Lung (tissue), 12 donors: Measurements from ENCODE around the gene MAN2B2. TPM values are rescaled to one million over a fixed set of nuclear protein-coding genes. Genes with fewer than 3 reads are reported as not detected.

ENCODE experiments used
- ATAC-seq: fragments of 200-7000 bp; cut with Tn5 transposase; one replicate; pipeline ENCODE4 v1.9.1; 2020; ENCODE audit warnings: moderate number of reproducible peaks; ENCODE audit not compliant: insufficient read depth, low FRiP score
- DNase-seq, 3 donors: peaks; one replicate each; pipeline ENCODE4 v3.0.0-alpha.2; 2013 to 2017
- H3K27ac ChIP-seq, 2 donors: one replicate each; pipeline ENCODE4 v1.5.1; 2013; ENCODE audit warnings: mild to moderate bottlenecking in 2 of 2, moderate library complexity in 2 of 2, control low read depth in 1 of 2, inconsistent platforms in 1 of 2, low read depth in 1 of 2, low read length in 1 of 2
- H3K27me3 ChIP-seq, 3 donors: one replicate each; pipeline ENCODE4 v1.5.1; 2013; ENCODE audit warnings: low read length in 2 of 3; ENCODE audit not compliant: control insufficient read depth in 3 of 3, insufficient read depth in 3 of 3
- H3K36me3 ChIP-seq, 4 donors: one replicate each; pipeline ENCODE4 v1.5.1; 2013; ENCODE audit warnings: low read length in 4 of 4, mild to moderate bottlenecking in 1 of 4, moderate library complexity in 1 of 4; ENCODE audit not compliant: control insufficient read depth in 4 of 4, insufficient read depth in 4 of 4
- H3K4me1 ChIP-seq, 5 donors: one replicate each; pipeline ENCODE4 v1.5.1; 2013; ENCODE audit warnings: low read length in 5 of 5, mild to moderate bottlenecking in 2 of 5, moderate library complexity in 1 of 5; ENCODE audit not compliant: control insufficient read depth in 5 of 5, insufficient read depth in 5 of 5
- H3K4me3 ChIP-seq: one replicate; pipeline ENCODE4 v1.5.1; 2013; ENCODE audit warnings: mild to moderate bottlenecking, control low read depth, moderate library complexity
- H3K9ac ChIP-seq, 2 donors: one replicate each; pipeline ENCODE4 v1.5.1; 2013; ENCODE audit warnings: low read length in 2 of 2, control low read depth in 1 of 2; ENCODE audit not compliant: insufficient read depth in 1 of 2
- H3K9me3 ChIP-seq, 4 donors: one replicate each; pipeline ENCODE4 v1.5.1; 2013; ENCODE audit warnings: low read length in 3 of 4, mild to moderate bottlenecking in 1 of 4, moderate library complexity in 1 of 4; ENCODE audit not compliant: control insufficient read depth in 4 of 4, insufficient read depth in 3 of 4
- WGBS, 2 donors: extraction: QIAGEN DNeasy Blood & Tissue Kit; methylation state at CpG; one replicate each; pipeline ENCODE4 v1.1.7; 2013; 5-methylcytosine and 5-hydroxymethylcytosine counted together
- polyA plus RNA-seq, 2 donors: library from polyadenylated mRNA; stranded (reverse); fragments of 200-250 nt; gene quantifications; one replicate each; pipeline ENCODE4 v1.2.1, GENCODE V29; 2013
- total RNA-seq, 2 donors: library from RNA; depleted of rRNA in 1 of 2; stranded (reverse); fragments of >200 nt in 1 of 2; gene quantifications; one replicate each; pipeline ENCODE4 v1.2.1, GENCODE V29; 2014 to 2021
- TF ChIP-seq, protein P1 (sequence below): IDR thresholded peaks from 2 replicates; pipeline ENCODE4 v1.5.1; 2012; ENCODE audit warnings: mild to moderate bottlenecking; ENCODE audit errors: control extremely low read depth, extremely low read depth
- donor health status: control.
- donor health status: control.
- donor health status: Bipolar disorder and iron deficiency.
- donor health status: healthy.
- donor health status: DM: yes; HTN: yes; CAD: no.

Gene MAN2B2
- total and polyA plus RNA-seq, 4 donors: 6.5 to 36.1 (median 16.5) TPM

- peaks cover 3 to 34% (median 14%) of the 10 kb centered on the region in 4 donors for H3K36me3 ChIP-seq
- no peak overlapping the region for H3K4me3 ChIP-seq
- no peak overlapping the region for H3K27ac ChIP-seq
- TF ChIP-seq, protein P1, sequence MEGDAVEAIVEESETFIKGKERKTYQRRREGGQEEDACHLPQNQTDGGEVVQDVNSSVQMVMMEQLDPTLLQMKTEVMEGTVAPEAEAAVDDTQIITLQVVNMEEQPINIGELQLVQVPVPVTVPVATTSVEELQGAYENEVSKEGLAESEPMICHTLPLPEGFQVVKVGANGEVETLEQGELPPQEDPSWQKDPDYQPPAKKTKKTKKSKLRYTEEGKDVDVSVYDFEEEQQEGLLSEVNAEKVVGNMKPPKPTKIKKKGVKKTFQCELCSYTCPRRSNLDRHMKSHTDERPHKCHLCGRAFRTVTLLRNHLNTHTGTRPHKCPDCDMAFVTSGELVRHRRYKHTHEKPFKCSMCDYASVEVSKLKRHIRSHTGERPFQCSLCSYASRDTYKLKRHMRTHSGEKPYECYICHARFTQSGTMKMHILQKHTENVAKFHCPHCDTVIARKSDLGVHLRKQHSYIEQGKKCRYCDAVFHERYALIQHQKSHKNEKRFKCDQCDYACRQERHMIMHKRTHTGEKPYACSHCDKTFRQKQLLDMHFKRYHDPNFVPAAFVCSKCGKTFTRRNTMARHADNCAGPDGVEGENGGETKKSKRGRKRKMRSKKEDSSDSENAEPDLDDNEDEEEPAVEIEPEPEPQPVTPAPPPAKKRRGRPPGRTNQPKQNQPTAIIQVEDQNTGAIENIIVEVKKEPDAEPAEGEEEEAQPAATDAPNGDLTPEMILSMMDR: no peak
- peaks cover 0 to 16% (median 6%) of the 10 kb centered on the region in 5 donors for H3K4me1 ChIP-seq
- DNase-seq (no peak), ATAC-seq (no peak)
- H3K27me3 ChIP-seq: peaks cover 0 to 10% (median 8%) of the 10 kb centered on the region in 3 donors
- no peaks in the 10 kb centered on the region for H3K9me3 ChIP-seq
- WGBS, 2 donors: 83 to 88% methylated on average over 16 of the region's 16 CpGs
- no peak overlapping the region for H3K9ac ChIP-seq
Observed at GRCh38 chr4:6576512-6576911, 1.5 kb downstream of the MAN2B2 start.

GRCh38 chr4:6576932-6577331, 1.9 kb downstream of the MAN2B2 start:
- no peak overlapping the region for H3K4me3 ChIP-seq
- DNase-seq: no peak
- ATAC-seq: no peak
- TF ChIP-seq, protein P1: no peak
- 92 to 93% methylated on average over 9 of the region's 9 CpGs for WGBS, 2 donors
- H3K36me3 ChIP-seq: peaks cover 3 to 38% (median 14%) of the 10 kb centered on the region in 4 donors
- H3K9ac ChIP-seq: no peak overlapping the region
- H3K27ac ChIP-seq: no peak overlapping the region
- H3K9me3 ChIP-seq: no peaks in the 10 kb centered on the region
- H3K4me1 ChIP-seq: peaks cover 0 to 16% (median 6%) of the 10 kb centered on the region in 5 donors
- peaks cover 0 to 10% (median 8%) of the 10 kb centered on the region in 3 donors for H3K27me3 ChIP-seq

- TF ChIP-seq, protein P1: no peak
- H3K36me3 ChIP-seq: peaks cover 3 to 38% (median 14%) of the 10 kb centered on the region in 4 donors
- H3K9ac ChIP-seq: no peak overlapping the region
- 96 to 97% methylated on average over 10 of the region's 10 CpGs for WGBS, 2 donors
- no peak overlapping the region for H3K27ac ChIP-seq
- no peaks in the 10 kb centered on the region for H3K9me3 ChIP-seq
- no peak overlapping the region for H3K4me3 ChIP-seq
- ATAC-seq: no peak
- H3K27me3 ChIP-seq: peaks cover 0 to 10% (median 8%) of the 10 kb centered on the region in 3 donors
- DNase-seq: no peak
- peaks cover 0 to 16% (median 6%) of the 10 kb centered on the region in 5 donors for H3K4me1 ChIP-seq
Observed at GRCh38 chr4:6577409-6577808, 2.4 kb downstream of the MAN2B2 start.

- ATAC-seq (no peak), DNase-seq (no peak)
- Histone ChIP-seq H3K27ac (no peak overlapping the region), H3K27me3 (peaks cover 0 to 4% (median 2%) of the 10 kb centered on the region in 3 donors), H3K4me3 (no peak overlapping the region), H3K4me1 (peaks cover 0 to 16% (median 6%) of the 10 kb centered on the region in 5 donors), H3K36me3 (peaks cover 3 to 38% (median 15%) of the 10 kb centered on the region in 4 donors), H3K9me3 (peaks cover 0 to 6% (median 3%) of the 10 kb centered on the region in 4 donors), H3K9ac (no peak overlapping the region)
- 97 to 98% methylated on average over 9 of the region's 9 CpGs for WGBS, 2 donors
- TF ChIP-seq, protein P1: no peak
Observed at GRCh38 chr4:6578221-6578620, 3.2 kb downstream of the MAN2B2 start.
